HS-5 (cell line): ENCODE results near the gene WIPF1.
A peak's percentile ranks its signal among the peaks of the same experiment; 100 is the strongest.

ENCODE experiments used
- DNase-seq: peaks from one replicate; pipeline ENCODE4 v3.0.0-alpha.2; 2012; ENCODE audit warnings: low read depth

Gene WIPF1

DNA sequence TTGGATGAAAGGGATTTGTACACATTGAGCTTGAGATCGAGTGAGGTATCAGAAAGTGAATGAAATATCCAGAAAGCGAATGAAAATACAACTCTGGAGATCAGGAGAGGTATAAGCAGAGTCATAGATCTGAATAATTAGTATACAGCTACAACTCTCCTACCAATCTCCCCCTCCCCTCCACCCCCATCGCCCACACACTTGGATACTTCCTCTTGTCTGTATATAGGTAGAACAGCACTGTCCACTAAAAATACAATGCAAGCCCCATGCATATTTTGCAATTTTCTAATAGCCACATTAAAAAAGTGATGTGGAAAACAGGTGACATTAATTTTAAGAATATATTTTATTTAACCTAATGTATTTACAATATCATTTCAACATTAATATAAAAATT is 23.7 kb upstream of the WIPF1 start:
- DNase-seq: no peak

DNA sequence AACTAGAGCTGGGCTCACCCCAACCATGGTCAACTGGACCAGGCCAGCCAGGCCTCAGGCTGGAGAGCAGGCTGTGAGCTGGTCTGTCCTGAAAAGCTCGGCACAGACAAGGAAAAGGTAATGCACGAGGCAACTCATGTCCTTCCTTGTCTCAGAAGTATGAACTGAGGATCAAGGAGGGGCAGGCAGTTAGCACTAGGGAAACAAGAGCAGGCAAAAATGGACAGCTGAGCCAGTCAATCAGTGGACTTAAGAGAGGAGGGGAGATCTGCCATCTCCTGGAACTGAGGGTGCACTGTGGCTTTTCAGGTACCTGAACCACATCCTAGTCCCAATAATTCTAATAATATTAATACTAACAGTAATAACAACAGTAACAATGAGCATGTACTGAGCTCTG is 20.6 kb upstream of the WIPF1 start:
- DNase-seq: no peak

DNA sequence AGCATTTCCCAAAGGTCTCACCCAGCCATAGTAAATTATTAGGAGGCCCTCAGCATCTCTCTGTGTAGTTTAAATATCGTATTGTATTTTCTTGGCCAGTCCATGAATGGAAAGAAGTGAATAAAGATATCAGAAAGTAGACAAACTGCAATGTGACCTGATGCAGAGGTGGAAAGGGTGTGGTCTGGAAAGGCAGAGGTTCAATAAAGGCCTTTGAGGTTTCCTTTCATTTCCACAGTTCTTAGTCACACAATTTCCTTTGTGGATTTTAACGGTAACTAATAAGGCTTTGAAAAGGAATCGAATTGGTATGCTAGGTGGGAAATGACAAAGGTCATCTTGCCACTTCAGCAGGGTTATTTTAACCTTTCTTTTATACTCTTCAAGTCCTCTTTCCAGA is 20.1 kb upstream of the WIPF1 start:
- DNase-seq: no peak

DNA sequence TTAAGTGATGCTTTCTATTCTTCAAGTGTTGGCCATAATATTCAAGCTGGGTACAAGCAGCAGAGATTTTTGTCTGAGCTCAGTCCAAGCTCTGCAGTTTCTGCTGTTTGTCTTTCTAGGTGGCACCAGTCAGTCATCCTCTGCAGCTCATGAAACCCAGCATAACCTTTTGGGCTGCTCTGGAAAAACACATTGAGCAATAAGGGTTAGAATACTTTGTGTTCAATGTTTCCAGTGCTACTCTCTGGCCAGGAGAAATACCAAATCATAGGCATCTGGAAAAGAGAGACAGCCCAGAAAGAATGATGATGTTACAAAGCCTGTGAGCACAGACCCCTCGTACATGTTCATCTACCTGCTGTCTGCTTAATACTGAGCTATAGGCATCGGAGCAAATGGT is 19.5 kb upstream of the WIPF1 start:
- DNase-seq: no peak

DNA sequence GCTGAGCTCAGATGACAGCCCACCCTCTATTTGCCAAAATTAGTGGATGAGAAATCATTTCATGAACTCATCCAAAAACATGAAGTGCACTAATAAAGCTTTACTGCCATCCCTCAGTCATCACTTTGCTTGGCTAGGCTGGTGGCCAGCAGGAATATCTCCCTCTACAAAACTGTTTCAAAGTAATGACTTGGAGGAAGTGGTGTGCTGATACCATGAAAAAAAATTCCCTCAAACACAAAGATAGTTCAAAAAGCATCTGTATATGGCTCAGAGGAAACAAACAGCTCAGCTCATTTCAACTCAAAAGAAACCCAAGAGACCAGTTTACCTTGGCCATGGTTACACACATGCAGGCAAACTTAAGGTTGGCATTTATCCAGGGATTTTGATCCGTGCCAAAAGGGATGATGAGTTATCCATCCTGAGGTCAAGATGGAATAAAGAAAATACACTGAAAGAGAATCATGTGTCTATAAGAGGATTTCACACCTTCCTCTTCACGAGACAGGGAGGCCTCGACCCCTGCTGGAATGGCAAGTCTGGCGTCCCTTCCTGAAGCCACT is 18.4 kb upstream of the WIPF1 start:
- no peak for DNase-seq

- DNase-seq: no peak
These were observed 16.7 kb upstream of the WIPF1 start for GRCh38 chr2:174614261-174614660.

GRCh38 chr2:174613531-174613930 is 15.9 kb upstream of the WIPF1 start:
- DNase-seq: no peak

DNA sequence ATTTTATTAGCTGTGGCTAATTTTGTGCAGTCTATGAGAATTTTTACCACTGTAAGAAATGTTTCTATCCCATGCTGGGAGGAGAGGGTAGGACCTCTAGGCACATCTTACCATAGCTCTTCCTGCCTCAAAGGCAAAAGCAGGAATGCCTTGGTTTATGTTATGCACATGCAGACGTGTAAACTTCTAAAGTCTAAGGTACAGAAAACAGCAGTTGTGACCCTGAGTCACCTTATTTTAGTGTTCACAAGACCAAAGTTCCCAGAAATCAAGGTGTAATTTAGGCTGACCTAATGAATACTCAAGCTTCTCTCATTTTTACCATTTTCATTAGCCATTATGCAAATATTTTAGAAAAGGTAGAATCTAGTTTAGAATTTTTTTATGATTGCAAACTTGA is 15.4 kb upstream of the WIPF1 start:
- no peak for DNase-seq

GRCh38 chr2:174611854-174612253 is 14.2 kb upstream of the WIPF1 start:
- no peak for DNase-seq

GRCh38 chr2:174611006-174611405 is 13.4 kb upstream of the WIPF1 start:
- DNase-seq: no peak

GRCh38 chr2:174610243-174610995 is 12.8 kb upstream of the WIPF1 start:
- DNase-seq: no peak

DNA sequence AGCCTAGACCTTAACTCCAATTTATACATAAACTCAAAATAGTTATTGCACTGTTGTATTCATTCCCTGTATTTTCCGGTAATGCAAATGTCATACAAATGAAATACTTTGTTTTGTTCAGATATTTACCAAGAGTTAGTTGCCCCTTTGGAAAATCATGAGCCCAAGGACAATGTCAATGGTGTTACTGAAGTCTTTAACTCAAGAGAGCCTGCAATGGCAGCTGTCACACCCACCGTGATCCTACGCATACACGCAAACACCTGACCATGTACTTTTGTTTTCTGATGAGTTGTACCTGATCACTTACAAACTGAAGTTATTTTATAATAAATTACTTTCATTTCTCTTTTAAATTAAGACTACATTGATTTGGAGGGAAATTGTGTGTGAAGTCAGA is 11.7 kb upstream of the WIPF1 start:
- no peak for DNase-seq

GRCh38 chr2:174608866-174609214 is 11.2 kb upstream of the WIPF1 start:
- no peak for DNase-seq

DNA sequence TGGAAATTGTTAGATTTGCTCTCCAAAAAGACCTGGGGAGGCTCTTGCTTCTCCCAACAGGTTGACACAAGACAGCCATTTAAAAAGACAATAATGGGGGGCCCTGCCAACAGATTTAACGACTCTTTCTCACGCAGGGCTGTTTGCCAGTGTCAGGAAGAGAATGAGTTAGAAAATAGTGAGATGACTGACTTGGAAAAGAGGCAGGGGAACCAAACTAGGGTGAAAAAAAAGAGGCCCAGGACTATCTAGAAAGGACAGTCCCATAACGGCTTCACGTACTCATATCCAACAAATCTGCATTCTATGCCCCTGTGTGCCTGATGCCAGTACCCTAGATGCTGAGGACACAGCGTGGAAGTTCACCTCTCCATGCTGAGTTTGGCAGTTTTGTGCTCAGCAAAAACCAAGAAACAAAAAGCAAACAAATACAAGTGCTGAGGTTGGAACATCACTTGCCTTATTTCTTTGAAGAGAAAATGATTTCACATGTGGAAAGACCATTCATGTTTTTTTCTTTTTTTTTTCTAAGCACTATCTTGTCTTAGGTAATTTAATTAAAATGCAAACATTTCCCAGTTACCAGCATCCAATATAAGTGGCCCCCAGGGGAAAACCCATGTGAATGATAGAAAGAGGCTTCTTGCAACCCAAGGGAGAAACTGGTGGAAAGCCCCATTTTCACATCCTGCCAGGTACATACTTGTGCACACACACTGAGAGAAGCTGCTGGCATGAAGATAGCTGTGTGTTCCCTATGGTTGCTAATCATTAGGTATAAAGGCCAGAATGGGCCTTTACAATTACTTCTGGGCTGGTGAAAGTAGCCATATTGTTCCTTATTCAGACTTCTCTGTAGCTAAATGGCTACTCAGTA is 10.6 kb upstream of the WIPF1 start:
- no peak for DNase-seq

DNA sequence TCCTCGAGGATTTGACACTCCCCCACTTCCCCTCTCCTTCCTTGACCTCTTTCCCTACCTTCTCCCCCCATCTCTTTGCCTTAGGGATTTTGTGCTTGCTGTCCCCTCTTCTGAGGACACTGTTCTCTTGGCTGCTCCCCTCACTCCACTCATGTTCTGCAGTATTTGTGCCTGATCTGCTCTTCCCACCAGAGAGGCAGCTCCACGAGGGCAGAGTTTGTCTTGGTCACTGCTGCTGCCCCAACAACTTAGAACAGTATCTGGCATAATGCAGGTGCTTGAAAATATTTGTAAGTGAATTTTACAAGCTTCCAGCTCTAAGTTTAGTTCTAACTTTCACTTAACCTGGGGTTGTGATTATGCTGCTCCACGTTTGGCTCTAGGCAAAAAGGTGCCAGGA is 10.0 kb upstream of the WIPF1 start:
- DNase-seq: no peak

DNA sequence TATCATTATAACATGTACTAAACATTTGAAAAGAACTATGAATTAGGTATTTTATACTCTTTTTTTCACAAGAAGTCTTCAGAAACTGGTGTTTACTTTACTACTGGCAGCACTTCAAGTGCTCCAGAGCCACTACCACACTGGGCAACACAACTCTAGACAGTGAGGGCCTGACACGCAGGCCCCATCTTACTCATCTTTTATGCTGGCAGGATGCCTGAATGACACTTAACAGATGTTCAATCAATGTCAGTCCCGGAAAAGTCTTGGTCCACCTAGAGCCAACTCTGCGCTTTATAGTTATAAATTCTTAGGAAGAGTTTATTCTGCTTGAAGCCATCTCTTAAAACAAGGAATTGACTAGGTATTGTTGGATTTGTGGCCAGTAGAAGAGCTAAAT is 8.7 kb upstream of the WIPF1 start:
- peak; percentile 53 for DNase-seq

DNA sequence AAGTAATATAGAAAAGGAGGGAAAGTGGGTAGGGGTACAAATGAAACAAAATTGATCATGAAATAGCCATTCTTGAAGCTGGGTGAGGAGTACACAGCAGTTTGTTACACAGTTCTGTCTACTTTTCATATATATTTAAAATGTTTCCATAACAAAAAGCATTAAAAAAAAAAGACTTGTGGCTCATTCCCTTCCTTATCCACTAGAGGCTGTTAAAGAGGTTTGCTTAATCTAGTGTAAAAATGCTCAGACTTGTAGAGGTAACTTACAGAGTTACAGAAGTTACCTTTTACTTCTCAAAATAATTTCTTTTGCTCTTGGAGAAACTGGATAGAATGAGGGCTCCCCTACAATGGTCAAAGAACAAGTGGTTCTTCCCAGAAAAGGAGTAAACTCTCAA is 8.1 kb upstream of the WIPF1 start:
- no peak for DNase-seq

DNA sequence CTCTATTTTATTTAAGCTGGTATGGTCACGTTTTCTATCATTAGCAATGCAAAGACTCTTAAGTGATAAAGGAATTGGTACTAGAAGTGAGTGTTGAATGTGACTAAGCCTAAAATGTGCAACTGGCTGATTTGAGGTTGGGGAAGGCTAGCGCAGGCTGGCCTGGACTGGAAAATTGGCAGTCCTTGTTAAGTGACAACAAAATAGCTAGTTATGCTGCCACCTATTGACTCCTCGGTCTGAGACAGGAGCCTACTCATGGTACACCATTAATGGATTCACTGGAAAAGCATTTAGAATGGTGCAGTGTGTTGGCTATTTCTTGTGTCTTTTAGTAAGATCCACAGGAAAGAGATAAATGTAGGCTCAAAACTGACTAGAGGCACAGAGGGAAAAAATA is 5.7 kb upstream of the WIPF1 start:
- no peak for DNase-seq

DNA sequence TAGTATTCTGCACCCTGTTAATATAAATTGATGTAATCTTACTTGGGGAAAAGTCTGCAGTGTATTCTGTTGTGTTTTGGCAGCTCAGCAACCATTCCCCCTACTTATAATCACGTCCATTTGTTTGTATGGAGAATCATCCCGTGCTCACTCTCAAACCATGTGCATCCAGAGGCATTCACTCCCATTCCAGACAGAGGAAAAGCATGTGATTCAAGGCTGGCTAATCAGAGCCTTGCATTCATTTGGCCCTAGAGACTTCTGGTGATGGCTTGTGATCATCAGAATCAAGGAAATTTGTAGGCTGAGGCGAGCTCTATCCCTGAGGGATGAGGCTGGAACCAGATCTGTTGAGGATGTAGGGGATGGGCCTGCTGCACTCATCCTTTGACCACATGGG is 5.1 kb upstream of the WIPF1 start:
- no peak for DNase-seq

- no peak for DNase-seq
These were observed 2.7 kb upstream of the WIPF1 start for GRCh38 chr2:174600349-174600748.

GRCh38 chr2:174599310-174599921 is 1.8 kb upstream of the WIPF1 start:
- DNase-seq: no peak

DNA sequence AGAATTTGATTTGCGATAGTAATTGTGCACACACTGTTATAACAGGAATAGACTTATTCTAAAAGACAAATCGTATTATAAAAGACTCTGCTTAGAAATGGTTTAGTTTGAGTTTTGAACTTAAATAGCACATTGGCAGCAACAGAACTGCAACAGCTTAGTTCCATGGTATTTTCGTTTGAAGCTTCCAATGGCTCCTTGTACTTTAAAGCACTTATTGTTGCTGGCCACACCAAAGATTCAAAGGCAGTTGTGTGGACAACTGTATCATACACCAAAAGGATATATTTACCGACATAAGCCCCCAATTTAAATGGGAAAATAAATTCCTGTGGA is 627 bp downstream of the WIPF1 start:
- no peak for DNase-seq

DNA sequence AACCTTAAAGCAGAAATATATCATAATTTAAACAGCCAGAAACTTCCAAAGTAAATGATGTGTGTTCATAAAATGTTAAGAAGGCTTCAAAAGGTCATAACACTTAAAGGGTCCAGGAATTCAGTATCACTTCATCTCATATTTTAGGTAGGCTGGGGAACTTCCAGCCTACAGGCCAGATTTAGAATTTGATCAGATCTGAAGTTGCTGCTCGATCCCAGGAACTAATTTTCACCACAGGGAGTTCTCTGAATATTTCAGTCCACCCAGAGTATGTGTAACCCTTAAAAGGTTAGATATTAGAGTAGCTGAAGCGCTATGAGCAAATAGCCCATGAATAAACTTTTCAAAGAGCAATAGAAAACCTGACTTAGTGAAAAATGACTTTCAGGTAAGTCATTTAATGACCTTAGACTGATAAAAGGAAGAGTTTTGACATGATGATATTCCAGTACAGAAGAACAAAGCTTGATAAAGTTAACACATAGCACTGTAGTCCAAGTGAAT is 1.7 kb downstream of the WIPF1 start:
- DNase-seq: no peak
